Neural progenitor cell (in vitro differentiated cells): ENCODE data around the gene C9.

Source experiments
- EZH2 ChIP-seq: fragments of 200-600 bp; sonication (generic); IDR thresholded peaks from 2 replicates; pipeline ENCODE4 v1.6.1; 2017; ENCODE audit warnings: antibody characterized with exemption, mild to moderate bottlenecking, moderate library complexity
- EZH2phosphoT487 ChIP-seq: fragments of 200-600 bp; sonication (generic); IDR thresholded peaks from 2 replicates; pipeline ENCODE4 v1.6.1; 2017; ENCODE audit warnings: antibody characterized with exemption
- TF ChIP-seq, protein P1 (sequence below): fragments of 200-600 bp; sonication (generic); IDR thresholded peaks from 2 replicates; pipeline ENCODE4 v1.5.1; 2017; ENCODE audit warnings: antibody characterized with exemption, mild to moderate bottlenecking

- no peak for TF ChIP-seq EZH2phosphoT487
- TF ChIP-seq, protein P1, sequence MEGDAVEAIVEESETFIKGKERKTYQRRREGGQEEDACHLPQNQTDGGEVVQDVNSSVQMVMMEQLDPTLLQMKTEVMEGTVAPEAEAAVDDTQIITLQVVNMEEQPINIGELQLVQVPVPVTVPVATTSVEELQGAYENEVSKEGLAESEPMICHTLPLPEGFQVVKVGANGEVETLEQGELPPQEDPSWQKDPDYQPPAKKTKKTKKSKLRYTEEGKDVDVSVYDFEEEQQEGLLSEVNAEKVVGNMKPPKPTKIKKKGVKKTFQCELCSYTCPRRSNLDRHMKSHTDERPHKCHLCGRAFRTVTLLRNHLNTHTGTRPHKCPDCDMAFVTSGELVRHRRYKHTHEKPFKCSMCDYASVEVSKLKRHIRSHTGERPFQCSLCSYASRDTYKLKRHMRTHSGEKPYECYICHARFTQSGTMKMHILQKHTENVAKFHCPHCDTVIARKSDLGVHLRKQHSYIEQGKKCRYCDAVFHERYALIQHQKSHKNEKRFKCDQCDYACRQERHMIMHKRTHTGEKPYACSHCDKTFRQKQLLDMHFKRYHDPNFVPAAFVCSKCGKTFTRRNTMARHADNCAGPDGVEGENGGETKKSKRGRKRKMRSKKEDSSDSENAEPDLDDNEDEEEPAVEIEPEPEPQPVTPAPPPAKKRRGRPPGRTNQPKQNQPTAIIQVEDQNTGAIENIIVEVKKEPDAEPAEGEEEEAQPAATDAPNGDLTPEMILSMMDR: no peak
- no peak for TF ChIP-seq EZH2
Observed at GRCh38 chr5:39236718-39237117, 127.6 kb downstream of the C9 start.
